GM19099 (cell line): ENCODE results near the gene SEMA3E.

Source experiments
- POLR2A ChIP-seq: IDR thresholded peaks from 3 replicates; pipeline ENCODE4 v1.6.1; 2011; ENCODE audit warnings: low read depth; ENCODE audit not compliant: insufficient read length; ENCODE audit errors: extremely low read depth

The SEMA3E gene

GRCh38 chr7:83484826-83485225, 164.1 kb downstream of the SEMA3E start:
- TF ChIP-seq POLR2A: no peak

- TF ChIP-seq POLR2A: no peak
Observed at GRCh38 chr7:83484266-83484665, 164.7 kb downstream of the SEMA3E start.

DNA sequence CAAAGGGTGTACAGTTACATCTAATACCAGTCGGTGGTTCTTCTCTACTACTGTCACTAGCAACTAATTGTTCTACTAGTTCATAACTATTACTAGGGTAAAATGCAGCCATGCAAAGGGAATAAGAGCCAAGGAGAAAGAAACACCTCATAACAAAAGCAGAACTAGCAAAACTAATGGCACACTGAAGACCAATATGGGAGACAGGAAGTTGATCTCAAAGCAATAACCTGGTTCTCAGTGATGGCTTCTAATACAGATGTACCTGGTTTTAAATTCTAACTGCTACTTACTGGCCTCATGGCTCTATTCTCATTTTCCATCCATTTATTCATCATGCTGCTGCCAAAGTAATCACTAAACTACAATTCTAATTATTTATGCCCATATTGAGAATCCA, 170.3 kb downstream of the SEMA3E start:
- TF ChIP-seq POLR2A: no peak

- TF ChIP-seq POLR2A: no peak
Observed at GRCh38 chr7:83476511-83477050, 172.4 kb downstream of the SEMA3E start.

DNA sequence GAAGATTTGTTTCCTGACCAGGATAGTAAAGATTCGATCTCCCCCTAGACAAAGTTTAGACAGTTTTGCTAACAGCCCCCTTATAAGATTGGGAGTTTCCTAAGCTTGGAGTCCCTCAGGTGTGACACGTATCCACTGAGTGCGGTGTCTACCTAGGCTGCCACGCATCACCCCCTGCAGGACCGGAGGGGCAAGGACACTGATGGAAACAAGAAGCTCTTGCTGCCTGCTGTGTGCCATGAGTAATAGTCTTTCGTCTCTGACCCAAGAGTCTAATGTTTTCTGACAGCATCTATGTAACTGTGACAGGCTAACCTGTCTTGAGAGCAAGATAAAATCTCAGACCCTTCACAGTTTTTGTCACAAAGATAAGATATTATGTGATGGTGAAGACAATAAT, 173.5 kb downstream of the SEMA3E start:
- no peak for TF ChIP-seq POLR2A

- TF ChIP-seq POLR2A: no peak
Observed at GRCh38 chr7:83472376-83472775, 176.6 kb downstream of the SEMA3E start.

GRCh38 chr7:83469491-83469890, 179.4 kb downstream of the SEMA3E start:
- TF ChIP-seq POLR2A: no peak

DNA sequence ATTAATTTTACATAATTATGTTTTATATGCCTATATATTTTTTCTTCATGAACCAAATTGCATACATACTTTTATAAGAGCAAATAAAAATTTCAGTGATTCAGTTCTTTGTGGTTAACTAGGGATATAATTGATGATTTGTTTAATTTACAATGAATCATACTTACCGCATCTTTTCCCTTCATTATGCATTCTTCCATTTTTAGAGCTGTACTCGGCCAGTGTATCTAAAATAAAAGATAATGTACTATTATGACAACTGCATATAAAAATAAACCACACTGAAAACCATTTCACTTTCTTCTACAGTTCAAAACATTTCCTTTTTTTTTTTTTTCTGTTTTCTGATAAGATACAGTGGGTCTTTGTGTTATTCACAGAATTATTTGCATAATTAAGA, 179.9 kb downstream of the SEMA3E start:
- no peak for TF ChIP-seq POLR2A

DNA sequence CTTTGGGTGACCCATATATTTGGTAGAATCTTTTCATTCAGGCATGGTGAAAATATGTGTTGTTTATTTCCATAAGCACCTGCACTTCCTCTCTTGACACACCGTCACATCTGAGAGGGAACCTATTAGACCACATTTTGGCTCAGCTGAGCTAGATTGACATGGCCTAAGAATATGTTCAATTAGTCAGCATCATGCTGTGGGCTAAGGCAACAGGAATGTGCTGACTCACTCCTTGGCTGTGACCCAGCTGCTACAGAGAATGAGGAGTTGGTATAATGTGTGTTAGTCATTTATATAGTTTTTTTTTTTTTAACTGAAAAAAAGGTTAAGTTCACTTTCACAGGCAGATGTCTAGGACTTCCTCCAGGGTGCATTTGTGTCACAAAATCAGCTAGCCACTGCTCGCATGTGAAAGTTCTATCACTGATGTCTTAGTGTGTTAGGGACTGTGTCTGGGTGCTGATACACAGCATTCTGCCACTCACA, 180.6 kb downstream of the SEMA3E start:
- no peak for TF ChIP-seq POLR2A

- TF ChIP-seq POLR2A: no peak
Observed at GRCh38 chr7:83467493-83467892, 181.4 kb downstream of the SEMA3E start.

- no peak for TF ChIP-seq POLR2A
Observed at GRCh38 chr7:83466956-83467355, 182.0 kb downstream of the SEMA3E start.

DNA sequence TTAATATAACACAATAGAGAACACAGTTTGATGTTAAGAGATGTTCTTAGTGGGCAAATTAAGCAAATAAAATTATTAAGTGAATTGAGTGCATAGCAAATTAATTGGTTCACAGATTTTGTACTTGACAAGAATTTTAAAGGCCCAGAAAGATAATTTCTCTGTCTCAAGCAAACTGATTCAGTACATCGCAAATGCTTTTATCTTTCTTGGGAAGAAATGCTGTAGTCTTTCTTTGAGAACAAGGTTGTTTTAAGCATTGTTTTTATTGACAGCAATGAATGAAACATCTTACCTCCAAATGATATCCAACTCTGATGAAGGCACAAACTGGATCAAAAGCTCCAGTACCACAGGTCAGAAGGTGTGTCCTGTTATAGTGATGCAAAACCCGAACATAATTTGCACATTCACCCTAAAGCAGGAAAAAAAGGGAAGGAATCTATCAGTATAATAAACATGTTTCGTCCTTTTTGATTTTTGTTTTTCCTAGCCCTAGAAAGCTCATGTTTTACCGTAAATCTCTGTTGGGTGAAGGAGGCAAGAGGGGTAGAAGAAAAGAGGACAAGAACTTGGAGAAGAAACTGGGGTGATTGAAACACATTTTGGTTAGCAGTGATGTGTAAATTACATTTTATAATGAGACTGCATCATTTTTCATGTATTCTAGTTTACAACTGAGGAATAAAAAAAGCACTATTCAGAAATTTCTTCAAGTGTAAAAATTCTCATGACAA, 182.6 kb downstream of the SEMA3E start:
- TF ChIP-seq POLR2A: no peak

GRCh38 chr7:83465643-83466042, 183.3 kb downstream of the SEMA3E start:
- no peak for TF ChIP-seq POLR2A

DNA sequence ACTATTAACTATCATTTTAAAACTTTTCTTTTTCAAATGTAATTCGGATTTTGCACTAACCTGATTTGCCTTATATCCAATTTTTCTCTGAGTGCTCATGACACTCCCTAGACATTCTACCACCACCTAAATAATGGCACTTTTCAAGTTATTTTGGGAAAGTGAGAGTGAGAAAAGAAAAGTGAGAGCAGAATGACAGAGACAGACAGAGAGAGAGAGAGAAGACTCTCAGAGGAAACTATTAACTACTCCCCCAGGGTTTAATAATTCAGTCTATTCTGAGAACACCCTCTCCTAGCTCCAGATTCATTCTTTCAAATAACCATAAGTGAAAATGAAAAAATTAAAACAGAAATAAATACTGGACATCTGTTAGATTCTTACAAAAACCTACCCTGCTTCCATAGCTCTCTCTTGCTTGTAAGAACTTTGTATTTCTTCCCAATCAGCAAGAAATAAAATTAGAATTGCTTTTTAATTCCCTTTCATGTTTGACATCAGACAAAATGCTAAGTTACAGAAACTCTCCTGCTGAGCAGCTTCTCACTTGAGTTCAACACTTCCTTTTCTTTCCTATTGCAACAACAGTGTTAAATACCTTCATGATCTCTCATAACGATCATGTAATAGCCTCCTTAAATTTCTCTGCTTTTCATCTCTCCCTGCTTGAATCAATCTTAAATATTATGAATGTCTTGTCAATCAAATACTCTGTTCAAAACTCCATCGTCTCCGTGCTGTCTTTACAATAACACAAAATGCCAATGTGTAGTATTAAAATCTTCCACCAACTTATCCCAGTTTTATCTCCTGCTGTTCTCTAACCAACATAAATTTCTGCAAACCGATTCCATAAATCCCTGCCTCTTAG, 191.7 kb downstream of the SEMA3E start:
- no peak for TF ChIP-seq POLR2A

- no peak for TF ChIP-seq POLR2A
Observed at GRCh38 chr7:83456413-83456812, 192.5 kb downstream of the SEMA3E start.

DNA sequence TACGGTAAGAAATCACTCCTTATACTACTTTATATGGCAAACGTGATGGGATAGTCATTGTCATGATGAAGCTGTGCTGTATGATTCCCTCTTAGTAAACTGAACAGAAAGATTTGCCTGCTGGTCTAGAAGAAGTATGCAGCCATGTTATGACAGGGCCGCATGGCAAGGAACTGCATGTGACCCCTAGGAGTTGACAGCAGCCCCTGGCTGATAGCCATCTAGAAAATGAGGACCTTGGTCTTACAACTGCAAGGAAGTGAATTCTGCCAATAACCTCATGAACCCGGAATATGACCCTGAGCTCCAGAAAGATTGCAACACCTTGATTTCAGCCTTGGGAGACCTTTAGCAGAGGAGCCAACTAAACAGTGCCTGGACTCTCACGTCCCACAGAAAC, 193.3 kb downstream of the SEMA3E start:
- no peak for TF ChIP-seq POLR2A
